ENCODE data around the gene PCSK9.

- TF ChIP-seq, protein P1, sequence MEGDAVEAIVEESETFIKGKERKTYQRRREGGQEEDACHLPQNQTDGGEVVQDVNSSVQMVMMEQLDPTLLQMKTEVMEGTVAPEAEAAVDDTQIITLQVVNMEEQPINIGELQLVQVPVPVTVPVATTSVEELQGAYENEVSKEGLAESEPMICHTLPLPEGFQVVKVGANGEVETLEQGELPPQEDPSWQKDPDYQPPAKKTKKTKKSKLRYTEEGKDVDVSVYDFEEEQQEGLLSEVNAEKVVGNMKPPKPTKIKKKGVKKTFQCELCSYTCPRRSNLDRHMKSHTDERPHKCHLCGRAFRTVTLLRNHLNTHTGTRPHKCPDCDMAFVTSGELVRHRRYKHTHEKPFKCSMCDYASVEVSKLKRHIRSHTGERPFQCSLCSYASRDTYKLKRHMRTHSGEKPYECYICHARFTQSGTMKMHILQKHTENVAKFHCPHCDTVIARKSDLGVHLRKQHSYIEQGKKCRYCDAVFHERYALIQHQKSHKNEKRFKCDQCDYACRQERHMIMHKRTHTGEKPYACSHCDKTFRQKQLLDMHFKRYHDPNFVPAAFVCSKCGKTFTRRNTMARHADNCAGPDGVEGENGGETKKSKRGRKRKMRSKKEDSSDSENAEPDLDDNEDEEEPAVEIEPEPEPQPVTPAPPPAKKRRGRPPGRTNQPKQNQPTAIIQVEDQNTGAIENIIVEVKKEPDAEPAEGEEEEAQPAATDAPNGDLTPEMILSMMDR (IDR thresholded peaks at IDR 0.05; ENCODE audit: insufficient read depth, low read depth, low read length): no peak
- TF ChIP-seq EZH2 (IDR thresholded peaks at IDR 0.05; ENCODE audit: insufficient read depth, low read length): no peak
Observed at GRCh38 chr1:55065648-55066047, 26.3 kb downstream of the PCSK9 start.
